Measurements from ENCODE around the gene RNF8.

DNA sequence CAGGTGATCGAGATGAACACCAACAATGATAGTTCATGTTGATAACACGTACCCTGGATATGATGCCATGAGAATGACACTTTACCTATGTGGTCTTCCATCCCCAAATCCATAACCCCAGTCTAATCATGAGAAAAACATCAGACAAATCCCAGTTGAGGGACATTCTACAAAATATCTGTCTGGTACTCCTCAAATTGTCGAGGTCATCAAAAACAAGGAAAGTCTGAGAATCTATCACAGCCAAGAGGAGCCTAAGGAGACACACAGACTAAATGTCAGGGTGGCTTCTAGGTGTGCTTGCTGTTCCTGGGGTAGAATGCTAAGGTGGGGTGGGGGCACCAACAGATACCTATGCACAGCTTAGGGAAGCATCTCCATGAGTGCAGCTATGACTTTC, 2.8 kb upstream of the RNF8 start:
- TF ChIP-seq, protein P1, sequence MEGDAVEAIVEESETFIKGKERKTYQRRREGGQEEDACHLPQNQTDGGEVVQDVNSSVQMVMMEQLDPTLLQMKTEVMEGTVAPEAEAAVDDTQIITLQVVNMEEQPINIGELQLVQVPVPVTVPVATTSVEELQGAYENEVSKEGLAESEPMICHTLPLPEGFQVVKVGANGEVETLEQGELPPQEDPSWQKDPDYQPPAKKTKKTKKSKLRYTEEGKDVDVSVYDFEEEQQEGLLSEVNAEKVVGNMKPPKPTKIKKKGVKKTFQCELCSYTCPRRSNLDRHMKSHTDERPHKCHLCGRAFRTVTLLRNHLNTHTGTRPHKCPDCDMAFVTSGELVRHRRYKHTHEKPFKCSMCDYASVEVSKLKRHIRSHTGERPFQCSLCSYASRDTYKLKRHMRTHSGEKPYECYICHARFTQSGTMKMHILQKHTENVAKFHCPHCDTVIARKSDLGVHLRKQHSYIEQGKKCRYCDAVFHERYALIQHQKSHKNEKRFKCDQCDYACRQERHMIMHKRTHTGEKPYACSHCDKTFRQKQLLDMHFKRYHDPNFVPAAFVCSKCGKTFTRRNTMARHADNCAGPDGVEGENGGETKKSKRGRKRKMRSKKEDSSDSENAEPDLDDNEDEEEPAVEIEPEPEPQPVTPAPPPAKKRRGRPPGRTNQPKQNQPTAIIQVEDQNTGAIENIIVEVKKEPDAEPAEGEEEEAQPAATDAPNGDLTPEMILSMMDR (IDR thresholded peaks at IDR 0.05; ENCODE audit: insufficient read depth, low read length) = no peak
- no peak for TF ChIP-seq SPI1 (IDR thresholded peaks at IDR 0.05; ENCODE audit: borderline replicate concordance, low read depth)
- TF ChIP-seq POLR2AphosphoS5 (IDR thresholded peaks at IDR 0.05; ENCODE audit: low read depth) = no peak
